MM.1S (cell line): ENCODE data around the gene NME1.
"Not testable (repeated sequence)": the region's sequence is repeated elsewhere in the genome, so short reads cannot be mapped to it uniquely, and the experiment has no call there.

Experiments used
- DNase-seq: peaks from one replicate; pipeline ENCODE4 v3.0.0-alpha.2; 2015
- H2AFZ ChIP-seq: fragments of 300-600 bp; sonication (generic); 2 replicates; pipeline ENCODE4 v1.6.0; 2016; ENCODE audit warnings: antibody characterized with exemption, low read length
- H3F3A ChIP-seq: fragments of 300-600 bp; sonication (generic); 2 replicates; pipeline ENCODE4 v1.6.1; 2016; ENCODE audit warnings: mild to moderate bottlenecking, antibody characterized with exemption, low read length, moderate library complexity, mixed read lengths; ENCODE audit not compliant: insufficient read depth
- H3K27ac ChIP-seq: fragments of 300-600 bp; sonication (generic); 2 replicates; pipeline ENCODE4 v1.5.1; 2016; ENCODE audit warnings: mild to moderate bottlenecking, low read length
- H3K27me3 ChIP-seq: fragments of 300-600 bp; sonication (generic); replicated peaks from 2 replicates; pipeline ENCODE4 v1.6.0; 2016; ENCODE audit warnings: low read length; ENCODE audit not compliant: insufficient read depth
- H3K36me3 ChIP-seq: fragments of 300-600 bp; sonication (generic); replicated peaks from 2 replicates; pipeline ENCODE4 v1.6.1; 2016; ENCODE audit warnings: mild to moderate bottlenecking, low read length, mixed read lengths; ENCODE audit not compliant: insufficient read depth
- H3K4me1 ChIP-seq: fragments of 300-600 bp; sonication (generic); 2 replicates; pipeline ENCODE4 v1.6.1; 2016; ENCODE audit warnings: low read length, mixed read lengths
- H3K4me2 ChIP-seq: fragments of 300-600 bp; sonication (generic); 2 replicates; pipeline ENCODE4 v1.6.0; 2016; ENCODE audit warnings: low read depth, low read length
- H3K4me3 ChIP-seq: fragments of 300-600 bp; sonication (generic); 2 replicates; pipeline ENCODE4 v1.5.1; 2016; ENCODE audit warnings: low read length, mixed read lengths
- H3K79me2 ChIP-seq: fragments of 300-600 bp; sonication (generic); 2 replicates; pipeline ENCODE4 v1.6.1; 2016; ENCODE audit warnings: mixed run types, low read length, mixed read lengths
- H3K9ac ChIP-seq: fragments of 300-600 bp; sonication (generic); 2 replicates; pipeline ENCODE4 v1.6.1; 2016; ENCODE audit warnings: low read length, mixed read lengths
- H3K9me2 ChIP-seq: fragments of 300-600 bp; sonication (generic); replicated peaks from 2 replicates; pipeline ENCODE4 v1.6.1; 2016; ENCODE audit warnings: mild to moderate bottlenecking, low read length, mixed read lengths; ENCODE audit not compliant: insufficient read depth
- H3K9me3 ChIP-seq: fragments of 300-600 bp; sonication (generic); replicated peaks from 2 replicates; pipeline ENCODE4 v1.6.1; 2016; ENCODE audit warnings: mild to moderate bottlenecking, low read length, mixed read lengths; ENCODE audit not compliant: insufficient read depth
- H4K20me1 ChIP-seq: fragments of 300-600 bp; sonication (generic); 2 replicates; pipeline ENCODE4 v1.6.1; 2016; ENCODE audit warnings: mild to moderate bottlenecking, low read length, moderate library complexity, mixed read lengths; ENCODE audit not compliant: insufficient read depth
- EZH2 ChIP-seq: fragments of 300-600 bp; sonication (generic); optimal IDR thresholded peaks from 2 replicates; pipeline ENCODE3; 2017; ENCODE audit warnings: low read depth, mild to moderate bottlenecking, antibody characterized with exemption, low read length, mixed read lengths
- EZH2phosphoT487 ChIP-seq: fragments of 300-600 bp; sonication (generic); IDR thresholded peaks from 2 replicates; pipeline ENCODE4 v1.6.1; 2018; ENCODE audit warnings: antibody characterized with exemption, low read length
- TF ChIP-seq, protein P1 (sequence below): fragments of 300-600 bp; sonication (generic); IDR thresholded peaks from 2 replicates; pipeline ENCODE4 v1.5.1; 2016; ENCODE audit warnings: antibody characterized with exemption, low read length, mixed read lengths

NME1 gene

GRCh38 chr17:51166987-51167931, 13.9 kb downstream of the NME1 start:
- Histone ChIP-seq H4K20me1 (no peaks in the 10 kb centered on the region), H3K36me3 (peaks cover 5% of the 10 kb centered on the region; the same call in 1 of the 2 replicates), H3K9me2 (no peaks in the 10 kb centered on the region), H3K4me2 (peak overlapping the region; percentile 69), H3K4me3 (peak overlapping the region; percentile 87), H3K79me2 (peaks cover 28% of the 10 kb centered on the region), H2AFZ (peak overlapping the region; percentile 79), H3K27me3 (no peaks in the 10 kb centered on the region), H3K9me3 (no peaks in the 10 kb centered on the region), H3K27ac (peak overlapping the region; percentile 87), H3K9ac (peak overlapping the region; percentile 96), H3K4me1 (peaks cover 10% of the 10 kb centered on the region), H3F3A (peaks cover 15% of the 10 kb centered on the region)
- no peak for TF ChIP-seq EZH2phosphoT487
- TF ChIP-seq, protein P1, sequence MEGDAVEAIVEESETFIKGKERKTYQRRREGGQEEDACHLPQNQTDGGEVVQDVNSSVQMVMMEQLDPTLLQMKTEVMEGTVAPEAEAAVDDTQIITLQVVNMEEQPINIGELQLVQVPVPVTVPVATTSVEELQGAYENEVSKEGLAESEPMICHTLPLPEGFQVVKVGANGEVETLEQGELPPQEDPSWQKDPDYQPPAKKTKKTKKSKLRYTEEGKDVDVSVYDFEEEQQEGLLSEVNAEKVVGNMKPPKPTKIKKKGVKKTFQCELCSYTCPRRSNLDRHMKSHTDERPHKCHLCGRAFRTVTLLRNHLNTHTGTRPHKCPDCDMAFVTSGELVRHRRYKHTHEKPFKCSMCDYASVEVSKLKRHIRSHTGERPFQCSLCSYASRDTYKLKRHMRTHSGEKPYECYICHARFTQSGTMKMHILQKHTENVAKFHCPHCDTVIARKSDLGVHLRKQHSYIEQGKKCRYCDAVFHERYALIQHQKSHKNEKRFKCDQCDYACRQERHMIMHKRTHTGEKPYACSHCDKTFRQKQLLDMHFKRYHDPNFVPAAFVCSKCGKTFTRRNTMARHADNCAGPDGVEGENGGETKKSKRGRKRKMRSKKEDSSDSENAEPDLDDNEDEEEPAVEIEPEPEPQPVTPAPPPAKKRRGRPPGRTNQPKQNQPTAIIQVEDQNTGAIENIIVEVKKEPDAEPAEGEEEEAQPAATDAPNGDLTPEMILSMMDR: peak; percentile 82
- TF ChIP-seq EZH2: no peak
- peak; percentile 61 for DNase-seq

- H3K79me2 ChIP-seq: peaks cover 28% of the 10 kb centered on the region
- TF ChIP-seq, protein P1: no peak
- TF ChIP-seq EZH2: no peak
- no peak for TF ChIP-seq EZH2phosphoT487
- H3K27ac ChIP-seq: no peak overlapping the region
- H3K36me3 ChIP-seq: peaks cover 5% of the 10 kb centered on the region; the same call in 1 of the 2 replicates
- H3K27me3 ChIP-seq: no peaks in the 10 kb centered on the region
- DNase-seq: no peak
- no peaks in the 10 kb centered on the region for H3K9me2 ChIP-seq
- no peak overlapping the region for H3K4me3 ChIP-seq
- no peaks in the 10 kb centered on the region for H4K20me1 ChIP-seq
- H3K9ac ChIP-seq: no peak overlapping the region
- no peaks in the 10 kb centered on the region for H3K9me3 ChIP-seq
- H3K4me2 ChIP-seq: no peak overlapping the region
- peaks cover 15% of the 10 kb centered on the region for H3F3A ChIP-seq
- H3K4me1 ChIP-seq: peaks cover 10% of the 10 kb centered on the region
- H2AFZ ChIP-seq: no peak overlapping the region
These were observed 16.0 kb downstream of the NME1 start for GRCh38 chr17:51169340-51169739.

DNA sequence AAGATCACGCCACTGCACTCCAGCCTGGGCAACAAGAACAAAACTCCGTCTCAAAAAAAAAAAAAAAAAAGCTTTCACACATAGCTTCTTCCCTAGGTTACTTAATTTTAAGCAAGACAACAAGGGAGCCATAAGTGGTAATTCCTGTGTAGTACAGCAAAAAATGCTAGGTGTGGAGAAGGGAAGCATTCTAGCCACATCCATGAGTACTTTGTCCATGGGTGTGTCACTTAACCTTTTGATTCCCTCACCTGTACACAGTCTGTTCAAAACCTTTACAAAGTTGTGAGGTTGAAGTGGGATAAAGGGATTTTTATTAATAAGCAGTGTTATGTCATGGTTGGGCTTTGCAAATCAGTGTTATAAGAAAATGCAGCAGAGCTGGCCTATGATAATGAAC, 17.4 kb downstream of the NME1 start:
- no peaks in the 10 kb centered on the region for H4K20me1 ChIP-seq
- TF ChIP-seq, protein P1: no peak
- TF ChIP-seq EZH2phosphoT487: no peak
- TF ChIP-seq EZH2: no peak
- DNase-seq: no peak
- no peaks in the 10 kb centered on the region for H3K9me2 ChIP-seq
- H3F3A ChIP-seq: peaks cover 10% of the 10 kb centered on the region
- H2AFZ ChIP-seq: no peak overlapping the region
- H3K4me3 ChIP-seq: no peak overlapping the region
- peaks cover 28% of the 10 kb centered on the region for H3K79me2 ChIP-seq
- no peak overlapping the region for H3K27ac ChIP-seq
- no peaks in the 10 kb centered on the region for H3K4me1 ChIP-seq
- H3K36me3 ChIP-seq: peaks cover 5% of the 10 kb centered on the region; the same call in 1 of the 2 replicates
- H3K9ac ChIP-seq: no peak overlapping the region
- H3K9me3 ChIP-seq: no peaks in the 10 kb centered on the region
- no peaks in the 10 kb centered on the region for H3K27me3 ChIP-seq
- no peak overlapping the region for H3K4me2 ChIP-seq

- not testable (repeated sequence) for H3K27me3 ChIP-seq, H4K20me1 ChIP-seq, H3F3A ChIP-seq
These were observed 18.7 kb downstream of the NME1 start for GRCh38 chr17:51172030-51172429.

More at GRCh38 chr17:51172030-51172429, 18.7 kb downstream of the NME1 start:
- not testable (repeated sequence) for H3K36me3 ChIP-seq, H3K4me2 ChIP-seq, H2AFZ ChIP-seq, H3K9me3 ChIP-seq, H3K9me2 ChIP-seq, H3K27ac ChIP-seq, DNase-seq, H3K4me3 ChIP-seq, H3K9ac ChIP-seq, H3K4me1 ChIP-seq
- peaks cover 24% of the 10 kb centered on the region for H3K79me2 ChIP-seq
